NCI-H128 (cell line): Measurements from ENCODE around the gene PSMG1.

Experiments
- DNase-seq: peaks from one replicate; lab custom pipeline; 2025; ENCODE audit not compliant: unreplicated experiment; lab: John Stamatoyannopoulos, UW

PSMG1 gene

DNA sequence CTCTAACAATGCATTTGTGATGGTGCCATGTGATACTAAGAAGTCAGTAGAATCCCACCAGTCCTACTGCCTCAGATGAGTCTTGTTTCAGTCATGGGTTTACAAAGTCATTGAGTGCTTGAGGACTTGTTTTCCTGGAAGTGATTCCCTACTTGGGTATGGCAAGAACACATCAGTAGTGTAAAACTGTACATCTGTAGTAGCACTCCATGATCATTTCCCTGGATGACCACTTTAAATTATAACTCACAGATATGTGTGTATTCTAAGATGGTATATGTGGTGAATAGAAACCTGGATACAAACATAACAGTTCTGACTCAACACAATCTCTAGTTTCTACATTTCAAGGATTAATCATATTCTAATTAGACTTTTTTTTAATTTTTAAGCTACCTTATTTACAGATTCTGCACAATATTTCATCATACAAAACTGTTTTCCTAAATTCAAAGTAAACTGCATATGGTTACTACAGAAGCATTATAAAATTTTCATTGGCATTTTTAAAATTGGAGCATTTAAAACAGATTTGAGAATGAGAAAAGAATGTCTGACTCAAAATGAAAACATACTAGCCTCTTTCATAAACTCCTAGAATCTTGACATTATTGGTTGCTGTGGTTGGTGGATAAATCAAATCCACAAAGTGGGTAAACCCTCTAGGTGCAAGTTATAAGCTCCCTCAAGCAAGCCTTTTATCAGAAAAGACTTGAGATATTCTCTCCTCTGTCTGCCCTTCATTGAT lies 6.8 kb upstream of the PSMG1 start:
- DNase-seq = no peak

DNA sequence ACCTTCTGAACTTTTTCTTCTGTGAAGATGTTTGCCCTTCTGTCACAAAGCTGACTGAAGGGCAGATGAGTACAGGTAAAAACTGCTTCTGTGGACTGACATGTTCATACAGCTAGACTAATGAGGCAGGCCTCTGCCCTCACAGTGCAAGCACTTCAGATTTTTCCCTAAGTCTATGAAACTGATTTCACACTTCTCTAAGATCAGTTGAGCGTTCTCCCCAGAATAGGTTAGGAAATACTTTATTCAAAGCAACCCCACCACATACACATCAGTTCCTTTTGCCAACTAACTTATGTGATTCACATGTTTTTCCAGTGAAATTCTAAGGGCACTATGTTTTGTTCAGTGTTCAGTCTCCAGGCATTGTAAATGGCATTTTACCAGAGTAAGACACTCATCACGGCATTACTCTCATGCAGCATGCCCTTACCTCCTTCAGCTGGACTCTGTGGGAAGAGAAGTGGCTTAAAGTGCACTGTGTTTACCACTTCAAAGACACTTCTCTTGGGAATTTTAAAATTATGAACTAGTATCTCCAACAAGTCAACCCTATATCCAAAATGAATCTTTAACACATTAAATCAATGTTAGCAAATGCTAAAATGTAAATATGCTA lies 5.4 kb upstream of the PSMG1 start:
- peak; percentile 20 for DNase-seq

DNA sequence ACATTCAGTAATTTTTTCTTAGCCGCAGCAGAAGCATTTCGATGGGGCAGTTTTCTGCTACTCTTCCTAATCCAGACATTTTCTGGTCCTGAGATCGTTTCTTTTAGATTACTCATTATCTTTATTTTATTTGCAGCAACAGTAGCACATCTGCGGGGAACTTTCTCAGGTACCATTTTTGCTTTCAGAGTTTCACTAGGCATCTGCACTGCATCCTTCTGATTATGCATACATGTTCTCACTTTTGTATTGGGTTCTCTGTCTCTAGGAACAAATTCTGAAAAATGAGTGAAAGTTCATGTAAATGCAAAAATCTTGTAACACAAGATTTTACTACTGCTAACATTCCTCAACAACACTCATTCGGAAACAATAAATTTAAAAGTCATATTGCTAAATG lies 3.9 kb upstream of the PSMG1 start:
- no peak for DNase-seq

DNA sequence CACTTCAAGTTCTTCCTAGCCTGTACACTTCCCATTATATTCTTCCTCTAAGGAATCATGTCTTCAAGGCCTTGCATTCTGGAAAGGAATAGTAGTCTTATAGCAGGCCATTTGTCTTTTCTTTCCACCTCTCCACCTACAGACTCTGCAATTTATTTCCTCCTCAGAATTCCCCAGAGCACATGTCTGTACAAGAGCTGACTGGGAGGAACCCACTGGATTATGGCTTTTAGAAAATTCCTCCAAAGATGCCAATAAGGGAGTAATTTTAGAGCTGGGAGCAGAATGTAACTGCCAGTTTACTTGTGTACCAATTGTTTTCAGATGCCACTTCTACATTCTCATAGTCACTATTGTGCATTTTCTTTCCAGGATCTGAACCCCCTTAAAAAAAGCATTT lies 3.4 kb upstream of the PSMG1 start:
- DNase-seq = no peak

DNA sequence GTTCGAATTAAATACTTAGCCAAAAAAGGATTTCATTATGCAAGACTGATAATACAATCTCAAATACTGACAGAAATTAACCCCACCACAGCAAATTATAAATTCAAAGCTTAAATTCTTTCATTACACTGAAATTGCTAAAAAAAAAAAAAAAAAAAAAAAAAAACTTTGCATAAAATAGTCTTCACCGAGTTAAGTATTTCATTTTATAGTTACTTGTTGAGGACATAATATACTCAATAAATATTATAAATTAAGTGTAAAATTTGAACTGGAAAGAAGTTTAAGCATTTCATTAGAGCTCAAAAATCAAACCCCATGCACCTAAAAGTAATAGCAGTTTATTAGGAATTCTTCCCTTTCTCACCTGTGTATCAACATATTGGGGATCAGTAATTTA lies 1.9 kb upstream of the PSMG1 start:
- DNase-seq = no peak

DNA sequence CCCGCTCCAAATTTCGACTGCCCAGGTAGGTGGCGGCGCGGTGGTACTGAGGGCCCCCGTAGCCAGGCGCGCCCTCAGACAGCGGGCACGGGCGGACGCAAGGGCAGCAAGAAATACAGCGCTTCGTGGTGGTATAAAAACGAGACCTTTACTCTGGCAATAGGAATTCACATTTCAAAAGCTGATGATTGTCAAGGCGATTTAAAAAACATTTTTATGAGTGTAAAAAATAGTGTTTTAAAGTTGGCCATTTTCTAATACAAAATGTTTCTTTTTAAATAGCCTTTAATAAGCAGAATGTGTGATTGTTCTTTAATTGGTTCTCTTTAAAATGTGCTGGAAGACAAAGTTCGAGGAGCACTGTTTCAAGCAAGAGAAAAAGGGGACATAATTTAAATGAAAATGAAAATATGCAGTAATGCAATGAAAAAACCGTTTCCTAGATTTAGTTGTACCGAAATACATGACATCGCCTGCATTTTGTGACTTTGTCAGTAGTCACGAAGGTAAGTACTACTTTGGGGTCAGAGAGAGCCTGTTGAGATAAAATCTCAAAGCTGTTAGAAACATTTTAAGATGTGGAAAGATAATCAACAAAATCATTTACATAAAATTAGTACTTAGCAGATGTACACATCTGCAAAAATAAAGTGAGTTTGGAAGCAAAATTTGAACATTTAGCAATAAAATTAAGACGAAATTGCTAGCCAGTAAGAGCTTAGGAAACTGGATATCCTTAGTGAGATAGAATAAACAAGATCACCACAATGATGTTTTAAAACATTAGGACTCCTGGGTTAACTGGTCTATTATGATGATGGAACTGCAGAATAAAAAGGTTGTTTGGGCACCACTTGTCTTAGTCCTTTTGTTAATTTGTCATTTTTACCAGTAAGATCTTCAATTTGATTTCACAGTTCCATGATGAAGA lies 1.1 kb upstream of the PSMG1 start:
- DNase-seq = no peak

DNA sequence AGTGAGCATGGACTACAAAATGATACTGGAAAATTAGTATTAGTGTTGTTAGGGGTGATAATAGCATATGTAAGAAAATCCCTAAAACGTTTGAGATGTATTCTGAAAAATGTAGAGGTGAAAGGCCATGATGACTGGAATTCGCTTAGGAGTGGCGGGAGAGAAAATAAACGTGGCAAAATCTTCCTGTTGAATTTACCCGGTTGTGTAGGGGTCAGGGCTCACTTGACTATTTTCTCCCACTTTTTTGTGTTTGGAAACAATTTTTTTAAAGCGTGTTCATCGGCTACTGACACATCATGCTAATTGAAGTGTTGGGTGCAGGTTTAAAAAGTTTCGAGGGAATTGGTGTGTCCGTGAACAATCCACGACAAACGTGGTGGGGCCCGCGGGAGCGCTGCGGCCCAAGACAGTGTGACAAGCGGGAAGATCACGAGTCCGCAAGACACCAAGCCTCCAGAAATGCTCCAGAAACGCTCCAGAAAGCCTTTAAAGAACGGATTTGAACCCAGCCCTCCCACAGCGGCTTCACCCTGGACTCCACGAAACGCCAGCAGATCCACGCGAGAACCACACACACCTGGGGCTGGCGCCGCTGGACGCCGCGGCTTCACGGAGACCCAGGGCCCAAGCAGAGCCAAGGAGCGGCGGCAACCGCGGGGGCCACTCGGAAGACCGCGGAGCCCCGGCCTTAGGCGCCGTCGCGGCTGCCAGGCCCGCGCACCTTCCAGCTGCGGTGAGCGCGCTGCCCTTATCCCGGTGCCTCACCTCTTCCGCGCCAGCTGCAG lies 573 bp downstream of the PSMG1 start:
- DNase-seq = no peak

DNA sequence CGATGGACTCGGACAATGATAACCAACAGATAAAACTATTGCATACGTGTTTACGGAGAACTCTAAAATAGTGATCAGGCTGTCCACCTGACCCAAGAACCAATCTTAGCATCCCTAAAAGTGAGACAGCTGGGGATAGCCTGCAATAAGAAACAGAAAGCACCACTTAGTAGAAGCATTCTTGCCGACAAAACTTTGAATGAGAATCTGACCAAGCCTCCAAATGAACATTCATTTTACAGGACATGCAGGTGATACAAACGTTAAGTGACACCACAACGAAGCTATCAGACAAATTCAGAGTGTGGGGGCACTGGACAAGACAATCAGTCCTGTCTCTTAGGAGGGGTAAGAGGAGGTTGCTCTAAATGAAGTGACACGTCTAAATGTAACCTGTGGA lies 1.2 kb downstream of the PSMG1 start:
- no peak for DNase-seq

DNA sequence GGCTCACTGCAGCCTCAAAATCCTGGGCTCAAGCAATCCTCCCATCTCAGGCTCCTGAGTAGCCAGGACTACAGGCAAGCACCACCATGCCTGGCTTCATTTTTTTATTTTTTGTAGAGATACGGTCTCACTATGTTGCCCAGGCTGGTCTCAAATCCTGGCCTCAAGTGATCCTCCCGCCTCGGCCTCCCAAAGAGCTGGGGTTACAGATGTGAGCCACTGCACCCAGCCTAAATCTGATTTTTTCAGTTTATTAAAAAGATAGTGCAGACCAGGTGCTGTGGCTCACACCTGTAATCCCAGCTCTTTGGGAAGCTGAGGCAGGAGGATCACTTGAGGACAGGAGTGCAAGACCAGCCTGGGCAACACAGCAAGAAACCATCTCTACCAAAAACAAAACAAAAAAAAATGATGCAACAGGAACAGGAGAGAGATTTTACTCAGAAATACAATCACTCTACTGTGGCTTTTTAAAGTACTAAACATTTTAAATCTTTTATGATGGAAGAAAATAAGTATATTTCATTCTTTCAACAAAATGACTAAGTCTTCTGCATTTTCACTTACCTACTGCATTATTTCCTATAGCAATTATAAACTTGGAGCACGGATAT lies 1.9 kb downstream of the PSMG1 start:
- DNase-seq = no peak

DNA sequence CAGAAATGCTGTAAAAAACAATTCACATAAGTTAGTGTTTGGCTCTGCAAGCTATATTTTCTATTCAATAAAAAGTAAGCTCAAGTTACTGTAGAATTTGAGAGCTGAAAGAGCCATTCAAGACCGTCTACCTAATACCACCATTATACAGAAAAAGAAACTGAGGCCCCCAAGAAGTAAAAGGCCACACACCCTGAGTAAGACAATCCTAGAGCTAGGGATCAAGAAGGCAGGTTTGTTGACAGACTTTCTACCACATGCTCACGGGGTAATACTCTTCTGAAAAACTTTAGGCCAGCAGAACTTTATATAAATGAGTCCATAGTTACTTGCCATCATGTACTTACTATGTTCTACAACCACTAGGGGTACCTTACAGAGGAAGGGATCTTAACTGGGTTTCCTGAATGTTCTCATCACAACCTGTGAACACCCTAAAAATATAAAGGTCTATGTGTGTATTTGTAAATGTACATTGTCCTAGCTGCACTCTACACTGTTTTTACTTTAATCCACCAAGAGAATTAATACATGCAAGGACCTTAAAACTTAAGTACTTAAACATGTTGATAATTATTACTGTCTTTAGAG lies 2.7 kb downstream of the PSMG1 start:
- DNase-seq = no peak

DNA sequence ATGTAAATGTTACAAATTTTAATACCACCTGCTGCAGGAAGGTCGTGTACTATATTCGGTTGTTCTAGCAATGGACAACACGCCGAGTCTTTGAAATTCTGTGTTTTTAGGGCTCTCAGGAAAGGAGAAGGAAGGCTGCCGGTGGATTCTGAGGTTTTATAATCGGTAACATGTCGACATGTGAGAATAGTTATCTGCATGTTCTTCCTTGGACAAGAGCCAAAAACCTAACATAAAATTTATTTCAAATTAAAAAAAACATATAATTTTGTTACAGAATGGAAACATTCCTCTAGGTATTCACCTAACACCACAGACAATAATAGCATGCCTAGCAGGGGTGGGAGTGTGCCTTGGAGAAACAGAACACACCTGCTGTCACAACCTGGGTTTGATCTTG lies 4.8 kb downstream of the PSMG1 start:
- no peak for DNase-seq

DNA sequence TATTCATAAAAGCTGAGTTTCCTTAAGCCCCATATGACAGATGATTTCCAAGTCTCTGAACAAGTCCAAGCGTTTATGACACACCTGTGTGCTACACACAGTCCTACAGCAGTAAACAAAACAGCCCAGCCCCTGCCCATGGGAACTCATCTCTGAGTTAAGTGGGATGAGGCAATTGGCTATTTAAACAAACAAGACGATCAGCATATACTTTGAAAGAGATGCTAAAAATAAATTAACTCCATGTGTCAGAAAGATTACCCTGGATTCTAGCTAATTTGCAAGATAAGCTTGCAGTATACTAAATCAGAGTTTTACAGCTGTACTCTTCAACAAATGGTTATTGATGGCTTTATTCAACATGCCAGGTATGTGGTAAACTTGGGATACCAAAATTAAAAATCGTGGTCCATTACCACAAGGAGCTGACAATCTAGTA lies 7.0 kb downstream of the PSMG1 start:
- DNase-seq = no peak

DNA sequence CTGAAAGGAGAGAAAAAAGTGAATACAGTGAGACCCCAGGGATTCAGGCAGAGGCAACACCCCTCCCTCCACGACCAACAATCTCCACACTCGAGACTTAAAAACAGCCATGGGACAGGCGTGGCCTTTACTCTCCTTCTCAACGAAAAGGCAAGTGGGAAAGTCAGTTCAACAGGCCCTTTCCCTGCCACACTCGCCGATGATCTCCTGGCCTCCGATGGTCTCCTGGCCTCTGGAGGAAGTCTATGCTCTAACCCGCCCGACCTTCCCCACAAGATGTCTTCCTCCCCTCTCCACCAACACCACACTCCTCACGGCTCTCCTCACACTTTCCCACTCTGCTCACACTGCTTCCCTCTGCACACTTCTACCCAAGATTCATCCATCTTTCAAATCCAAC lies 7.6 kb downstream of the PSMG1 start:
- DNase-seq = no peak

DNA sequence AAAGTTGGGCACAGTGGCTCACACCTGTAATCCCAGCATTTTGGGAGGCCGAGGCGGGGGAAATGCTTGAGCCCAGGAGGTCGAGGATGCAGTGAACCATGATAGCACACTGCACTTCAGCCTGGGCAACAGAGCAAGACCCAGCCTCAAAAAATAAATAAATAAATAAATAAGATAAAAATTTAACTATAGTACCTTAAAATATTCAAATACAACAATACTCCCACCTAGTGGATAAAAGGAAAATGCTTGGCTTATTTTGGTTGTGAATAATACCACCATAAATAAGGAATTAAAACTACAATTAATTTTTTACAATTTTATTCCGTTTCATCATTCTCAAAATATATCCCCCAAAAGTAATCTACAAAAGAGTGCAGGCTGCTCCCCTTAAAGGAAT lies 8.1 kb downstream of the PSMG1 start:
- no peak for DNase-seq

DNA sequence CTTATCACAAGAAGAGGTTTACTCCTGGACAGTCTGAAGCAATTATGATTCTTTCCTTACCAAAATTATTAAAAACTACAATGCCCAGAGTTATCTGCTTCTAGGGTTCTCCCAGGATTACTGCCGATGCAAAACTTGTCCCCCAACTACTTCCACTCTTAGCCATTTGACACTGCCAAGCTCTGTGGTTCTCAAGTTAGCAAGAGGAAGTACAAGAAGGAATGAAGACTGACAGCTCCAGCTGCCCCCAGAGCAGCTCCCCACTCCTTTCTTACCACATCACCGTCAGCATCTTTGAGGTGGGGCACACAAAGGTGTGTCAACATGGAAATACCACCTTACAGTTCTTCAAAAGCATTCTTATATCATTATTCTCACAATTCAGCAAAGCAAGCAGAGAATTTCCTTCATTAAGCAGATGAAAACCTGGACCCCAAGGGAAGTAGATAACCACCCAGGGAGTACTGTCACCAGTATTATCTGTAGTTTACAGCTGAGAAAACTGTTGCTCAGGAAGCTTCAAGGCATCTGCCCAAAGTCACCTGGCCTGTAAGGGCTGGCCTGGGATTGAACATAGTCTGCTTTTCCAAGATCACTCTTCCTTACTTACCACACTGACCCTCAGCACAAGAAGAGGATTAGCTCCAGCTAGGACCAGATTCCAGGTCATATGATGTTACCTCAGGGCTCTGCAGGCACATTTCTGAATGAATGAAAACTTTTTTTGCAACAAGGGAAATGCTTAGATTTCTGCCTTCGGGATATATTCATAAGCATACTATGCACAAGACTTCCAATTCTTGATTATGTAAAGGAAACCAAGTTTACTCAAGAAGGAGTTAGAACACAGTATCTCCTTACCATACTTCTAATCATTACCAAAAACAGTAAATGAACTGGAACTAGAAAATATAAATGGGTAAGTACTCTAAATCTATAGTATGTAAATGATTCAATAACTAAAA lies 9.3 kb downstream of the PSMG1 start:
- DNase-seq = no peak

DNA sequence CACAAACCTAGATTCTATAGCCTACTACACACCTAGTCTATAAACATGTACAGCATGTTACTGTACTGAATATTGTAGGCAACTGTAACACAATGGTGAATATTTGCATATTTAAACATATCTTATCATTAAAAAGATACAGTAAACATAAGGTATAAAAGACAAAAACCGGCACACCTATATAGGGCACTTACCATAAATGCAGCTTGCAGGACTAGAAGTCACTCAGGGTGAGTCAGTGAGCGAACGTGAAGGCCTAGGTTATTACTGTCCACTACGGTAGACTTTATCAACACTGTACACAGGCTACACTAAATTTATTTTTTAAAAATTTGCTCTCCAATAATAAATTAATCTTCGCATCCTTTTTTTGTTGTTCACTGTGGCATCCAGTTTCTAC lies 13.3 kb downstream of the PSMG1 start:
- no peak for DNase-seq

DNA sequence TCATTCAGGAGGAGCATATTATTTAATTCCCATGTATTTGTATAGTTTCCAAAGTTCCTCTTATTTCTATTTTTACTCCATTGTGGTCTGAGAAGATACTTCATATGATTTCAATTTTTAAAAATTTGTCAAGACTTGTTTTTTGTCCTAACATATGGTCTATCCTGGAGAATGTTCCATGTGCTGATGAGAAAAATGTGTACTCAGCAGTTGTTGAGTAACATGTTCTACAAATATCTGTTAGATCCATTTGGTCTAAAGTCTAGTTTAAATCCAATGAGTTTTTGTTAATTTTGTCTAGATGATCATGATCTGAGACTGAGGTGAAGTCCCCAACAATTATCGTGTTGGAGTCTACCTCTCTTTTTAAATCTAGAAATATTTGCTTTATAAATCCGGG lies 14.5 kb downstream of the PSMG1 start:
- DNase-seq = no peak

DNA sequence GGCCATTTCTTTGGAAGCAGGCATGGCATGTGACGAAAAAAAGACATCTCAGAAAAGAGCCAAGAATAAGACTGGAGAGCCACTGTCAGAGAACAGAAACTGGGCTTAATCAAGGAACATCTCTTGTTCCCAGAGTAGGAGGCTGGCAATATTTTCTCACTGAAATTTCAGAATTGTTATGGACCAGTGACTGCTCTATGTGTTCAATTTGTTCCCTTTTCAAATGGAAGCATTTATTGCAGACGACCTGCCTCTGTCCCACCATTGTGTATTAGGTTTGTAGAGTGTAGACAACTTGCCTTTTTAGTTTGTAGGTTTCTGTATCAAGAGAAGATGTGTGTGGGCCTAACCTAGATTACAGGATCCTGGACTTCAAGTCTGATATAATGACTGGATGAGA lies 18.7 kb downstream of the PSMG1 start:
- no peak for DNase-seq

DNA sequence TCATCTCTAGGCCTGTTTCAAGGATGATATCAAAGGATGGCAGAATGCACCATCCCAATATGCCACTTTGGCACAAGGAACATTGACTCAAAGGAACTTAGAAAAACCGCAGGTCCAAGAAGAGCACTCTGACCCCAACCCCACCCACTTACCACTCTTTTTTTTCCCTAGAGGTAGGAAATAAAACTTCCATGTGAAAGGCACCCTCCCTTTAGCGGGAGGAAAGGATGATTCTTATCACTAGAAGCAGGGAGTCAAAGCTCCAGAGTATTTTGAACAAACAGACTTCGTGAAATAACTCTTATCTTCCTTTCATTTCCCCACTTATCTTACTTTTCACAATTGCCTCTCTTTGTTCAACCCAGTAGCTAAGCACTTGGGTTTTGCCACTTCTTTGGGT lies 22.2 kb downstream of the PSMG1 start:
- DNase-seq = no peak
